MCF 10A (cell line): ENCODE data around the gene GNL1. TPM values are rescaled to one million over a fixed set of nuclear protein-coding genes. Genes with fewer than 3 reads are reported as not detected.
A peak's percentile ranks its signal among the peaks of the same experiment; 100 is the strongest.

Experiments
- BruUV-seq: library from RNA; stranded (reverse); fragments of 400-500 nt; replicated peaks from 2 replicates; lab custom pipeline; 2021; lab: Mats Ljungman, UMichigan
- CTCF ChIA-PET: fragments of 300-600 bp; sonication (Branson Sonifier 250); formaldehyde crosslinking; extraction: SDS; loops from one replicate; lab custom pipeline; 2021; ENCODE audit warnings: antibody characterized with exemption, inconsistent platforms; lab: Yijun Ruan, JAX
- POLR2A ChIA-PET: fragments of 300-600, 350-650 bp; sonication (Branson Sonifier 250); formaldehyde crosslinking; extraction: SDS; loops from one replicate; lab custom pipeline; 2020; ENCODE audit warnings: antibody characterized with exemption, inconsistent platforms; lab: Yijun Ruan, JAX
- DNase-seq: peaks from one replicate; pipeline ENCODE4 v3.0.0-alpha.2; 2018; ENCODE audit not compliant: unreplicated experiment
- H3K27ac Mint-ChIP-seq: one replicate; pipeline ENCODE4 v1.8.0; 2022; ENCODE audit warnings: mild to moderate bottlenecking, low read depth, mixed read lengths; ENCODE audit not compliant: unreplicated experiment
- H3K27me3 Mint-ChIP-seq: one replicate; pipeline ENCODE4 v1.8.0; 2022; ENCODE audit warnings: mixed read lengths; ENCODE audit not compliant: insufficient read depth, unreplicated experiment
- H3K36me3 Mint-ChIP-seq: one replicate; pipeline ENCODE4 v1.8.0; 2022; ENCODE audit warnings: mild to moderate bottlenecking, moderate library complexity, mixed read lengths; ENCODE audit not compliant: insufficient read depth, unreplicated experiment
- H3K4me1 Mint-ChIP-seq: one replicate; pipeline ENCODE4 v1.8.0; 2022; ENCODE audit warnings: mixed read lengths; ENCODE audit not compliant: insufficient read depth, unreplicated experiment
- H3K4me3 Mint-ChIP-seq: one replicate; pipeline ENCODE4 v1.8.0; 2022; ENCODE audit warnings: mild to moderate bottlenecking, moderate library complexity, mixed read lengths; ENCODE audit not compliant: unreplicated experiment
- H3K9me3 Mint-ChIP-seq: one replicate; pipeline ENCODE4 v1.8.0; 2022; ENCODE audit warnings: mixed read lengths; ENCODE audit not compliant: unreplicated experiment
- intact Hi-C: fragments of 100-400 bp; cut with micrococcal nuclease; formaldehyde crosslinking; loops from 2 replicates; pipeline ENCODE4 v1.14.1; 2022
- total RNA-seq: library from RNA; stranded (reverse); gene quantifications from 2 replicates; pipeline ENCODE4 v1.2.3, GENCODE V29; 2022
- TF ChIP-seq, protein P1 (sequence below): fragments of 200-600 bp; IDR thresholded peaks from one replicate; pipeline ENCODE4 v1.8.0; 2022; ENCODE audit warnings: antibody characterized with exemption, mild to moderate bottlenecking; ENCODE audit not compliant: unreplicated experiment

The GNL1 gene
- total RNA-seq, 1 experiment from 2014 or later = 76.8 TPM

DNA sequence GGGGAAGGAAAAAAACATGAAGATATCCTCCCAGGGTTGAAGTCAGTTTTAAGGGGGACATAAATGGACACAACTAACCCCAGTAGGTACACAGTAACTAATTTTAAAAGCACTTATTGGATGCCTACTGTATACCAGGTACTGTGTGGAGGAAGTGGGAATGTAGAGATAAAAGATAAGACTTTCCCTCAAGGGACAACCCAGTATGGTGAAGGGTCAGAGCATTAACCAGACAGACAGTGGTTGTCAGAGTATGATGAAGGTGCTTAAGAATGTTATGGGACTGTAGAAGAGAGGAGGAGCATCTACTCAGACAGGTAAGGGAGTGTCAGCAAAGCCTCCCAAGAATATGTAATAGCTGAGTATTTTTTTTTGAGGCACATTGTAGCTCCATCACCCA, 15.9 kb upstream of the GNL1 start:
- Mint-ChIP-seq H3K9me3 (no peaks in the 10 kb centered on the region), H3K36me3 (peaks cover 24% of the 10 kb centered on the region), H3K27me3 (no peaks in the 10 kb centered on the region), H3K4me1 (peaks cover 50% of the 10 kb centered on the region), H3K27ac (peak overlapping the region; percentile 99), H3K4me3 (peak overlapping the region; percentile 92)
- no TSS peak for BruUV-seq
- no peak for DNase-seq
- TF ChIP-seq, protein P1, sequence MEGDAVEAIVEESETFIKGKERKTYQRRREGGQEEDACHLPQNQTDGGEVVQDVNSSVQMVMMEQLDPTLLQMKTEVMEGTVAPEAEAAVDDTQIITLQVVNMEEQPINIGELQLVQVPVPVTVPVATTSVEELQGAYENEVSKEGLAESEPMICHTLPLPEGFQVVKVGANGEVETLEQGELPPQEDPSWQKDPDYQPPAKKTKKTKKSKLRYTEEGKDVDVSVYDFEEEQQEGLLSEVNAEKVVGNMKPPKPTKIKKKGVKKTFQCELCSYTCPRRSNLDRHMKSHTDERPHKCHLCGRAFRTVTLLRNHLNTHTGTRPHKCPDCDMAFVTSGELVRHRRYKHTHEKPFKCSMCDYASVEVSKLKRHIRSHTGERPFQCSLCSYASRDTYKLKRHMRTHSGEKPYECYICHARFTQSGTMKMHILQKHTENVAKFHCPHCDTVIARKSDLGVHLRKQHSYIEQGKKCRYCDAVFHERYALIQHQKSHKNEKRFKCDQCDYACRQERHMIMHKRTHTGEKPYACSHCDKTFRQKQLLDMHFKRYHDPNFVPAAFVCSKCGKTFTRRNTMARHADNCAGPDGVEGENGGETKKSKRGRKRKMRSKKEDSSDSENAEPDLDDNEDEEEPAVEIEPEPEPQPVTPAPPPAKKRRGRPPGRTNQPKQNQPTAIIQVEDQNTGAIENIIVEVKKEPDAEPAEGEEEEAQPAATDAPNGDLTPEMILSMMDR = no peak
- ChIA-PET CTCF (no interaction called here), POLR2A (interaction anchor here (0.6 to 0.7 kb wide), 2 partner anchors 14 to 31 kb away, joined by 3 read pairs; no protein-coding TSS in a partner anchor)
- intact Hi-C loops = no loop called here

DNA sequence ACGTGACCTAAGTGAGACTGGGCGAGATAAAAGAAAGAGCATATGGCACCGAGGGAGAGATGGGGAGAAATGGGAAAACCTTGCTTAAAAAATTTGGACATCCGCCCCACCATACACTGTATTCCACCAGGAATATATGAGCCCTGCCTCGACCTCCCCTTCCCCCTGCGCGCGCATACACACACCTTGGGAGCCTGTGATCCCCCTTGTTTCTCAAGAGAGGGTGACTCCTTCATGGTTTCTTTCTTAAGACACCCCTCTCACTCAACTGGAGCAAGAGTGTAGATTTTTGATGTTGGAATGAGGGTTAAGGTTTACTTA, 15.4 kb upstream of the GNL1 start:
- intact Hi-C loops = loop anchor here (1.0 kb wide), 1 partner anchor 15 kb away; the partner anchor contains the start of gene GNL1
- H3K4me1 Mint-ChIP-seq = peaks cover 45% of the 10 kb centered on the region
- TSS peak; percentile 77 for BruUV-seq
- no peaks in the 10 kb centered on the region for H3K27me3 Mint-ChIP-seq
- TF ChIP-seq, protein P1 = no peak
- CTCF ChIA-PET = interaction anchor here (1.3 kb wide), 1 partner anchor 26 kb away, joined by 6 read pairs; no protein-coding TSS in a partner anchor
- POLR2A ChIA-PET = interaction anchor here (0.6 to 3.3 kb wide), 17 partner anchors 10 to 243 kb away, joined by 3 to 125 read pairs (median 5); partner anchors contain the start of genes DHX16, GNL1, MRPS18B and NRM
- no peaks in the 10 kb centered on the region for H3K9me3 Mint-ChIP-seq
- peaks cover 24% of the 10 kb centered on the region for H3K36me3 Mint-ChIP-seq
- peak overlapping the region; percentile 99 for H3K27ac Mint-ChIP-seq
- H3K4me3 Mint-ChIP-seq = peak overlapping the region; percentile 92
- no peak for DNase-seq

DNA sequence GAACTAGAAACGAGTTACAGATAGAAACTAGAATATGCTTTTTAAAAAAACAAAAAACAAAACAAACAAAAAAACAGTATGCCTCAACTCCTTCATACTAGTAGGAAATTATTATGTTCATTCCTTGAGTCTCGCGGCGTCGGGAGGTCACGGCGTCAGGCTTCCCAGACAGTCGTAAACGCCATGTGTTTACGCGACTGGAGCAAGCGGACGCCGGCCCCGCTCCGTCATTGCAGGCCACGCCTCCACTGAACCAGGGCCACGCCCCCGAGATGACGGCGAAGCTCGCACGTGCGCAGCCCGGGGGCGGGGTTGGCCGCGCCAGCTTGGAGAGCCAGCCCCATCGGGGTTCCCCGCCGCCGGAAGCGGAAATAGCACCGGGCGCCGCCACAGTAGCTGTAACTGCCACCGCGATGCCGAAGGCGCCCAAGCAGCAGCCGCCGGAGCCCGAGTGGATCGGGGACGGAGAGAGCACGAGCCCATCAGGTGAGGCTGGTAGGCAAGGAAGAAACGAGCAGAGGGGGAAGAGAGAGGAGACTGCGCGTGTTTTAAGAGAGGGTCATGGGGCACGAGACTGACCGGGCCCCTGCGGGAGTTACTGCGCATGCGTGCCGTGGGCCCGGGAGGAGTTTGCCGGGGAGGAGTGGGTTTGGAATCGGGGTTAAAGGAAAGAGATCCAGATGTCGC, 14.9 kb upstream of the GNL1 start, which contains the start of gene ABCF1:
ABCF1 (plus strand) TSS at position 368 of the 687 bp plus-strand sequence; CDS start at position 414, 46 bp downstream.
- peak within 1 kb of the TSS; percentile 92 for H3K4me3 Mint-ChIP-seq
- ChIA-PET CTCF (interaction anchor here (0.6 to 1.4 kb wide), 7 partner anchors 14 to 259 kb away, joined by 3 to 6 read pairs (median 4); partner anchors contain the start of genes GNL1 and PRR3), POLR2A (interaction anchor here (0.6 to 3.3 kb wide), 26 partner anchors 10 to 508 kb away, joined by 3 to 125 read pairs (median 4); partner anchors contain the start of genes DHX16, GNL1, MRPS18B and NRM)
- peak within 1 kb of the TSS; percentile 99 for H3K27ac Mint-ChIP-seq
- peak; percentile 95 for DNase-seq
- no peaks in the 10 kb centered on the region for H3K9me3 Mint-ChIP-seq
- H3K36me3 Mint-ChIP-seq = peaks cover 25% of the 10 kb centered on the region
- H3K4me1 Mint-ChIP-seq = peaks cover 43% of the 10 kb centered on the region
- intact Hi-C loops = loop anchor here (1.0 kb wide), 1 partner anchor 15 kb away; the partner anchor contains the start of gene GNL1
- no TSS peak for BruUV-seq
- TF ChIP-seq, protein P1 = no peak
- H3K27me3 Mint-ChIP-seq = no peaks in the 10 kb centered on the region

DNA sequence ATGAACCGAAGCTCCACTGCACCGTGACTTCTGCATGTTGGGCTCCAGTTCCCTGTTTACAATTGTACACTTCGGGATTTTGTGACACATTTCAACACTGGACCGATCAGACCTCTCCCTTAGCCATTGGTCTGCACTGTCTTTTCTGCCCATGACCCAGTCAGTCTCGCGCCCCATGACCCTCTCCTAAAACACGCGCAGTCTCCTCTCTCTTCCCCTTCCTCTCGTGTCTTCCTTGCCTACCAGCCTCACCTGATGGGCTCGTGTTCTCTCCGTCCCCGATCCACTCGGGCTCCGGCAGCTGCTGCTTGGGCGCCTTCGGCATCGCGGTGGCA, 14.4 kb upstream of the GNL1 start:
- intact Hi-C loops = loop anchor here (1.0 kb wide), 1 partner anchor 14 kb away; the partner anchor contains the start of gene GNL1
- TF ChIP-seq, protein P1 = no peak
- CTCF ChIA-PET = interaction anchor here (0.6 to 1.4 kb wide), 8 partner anchors 14 to 260 kb away, joined by 3 to 6 read pairs (median 4); partner anchors contain the start of genes GNL1 and PRR3
- peak overlapping the region; percentile 92 for H3K4me3 Mint-ChIP-seq
- TSS peak; percentile 82 for BruUV-seq
- peak overlapping the region; percentile 99 for H3K27ac Mint-ChIP-seq
- no peak for DNase-seq
- POLR2A ChIA-PET = interaction anchor here (0.6 to 3.3 kb wide), 25 partner anchors 10 to 509 kb away, joined by 3 to 125 read pairs (median 5); partner anchors contain the start of genes DHX16, GNL1, MRPS18B and NRM
- H3K36me3 Mint-ChIP-seq = peaks cover 25% of the 10 kb centered on the region
- no peaks in the 10 kb centered on the region for H3K9me3 Mint-ChIP-seq
- no peaks in the 10 kb centered on the region for H3K27me3 Mint-ChIP-seq
- peaks cover 43% of the 10 kb centered on the region for H3K4me1 Mint-ChIP-seq
